Right forelimb (tissue), 1 donor: ENCODE measurements around the gene RPL22.
A peak's percentile ranks its signal among the peaks of the same experiment; 100 is the strongest.

Experiments used
- DNase-seq: peaks from one replicate; pipeline ENCODE4 v3.0.0-alpha.2; 2018

Gene RPL22

DNA sequence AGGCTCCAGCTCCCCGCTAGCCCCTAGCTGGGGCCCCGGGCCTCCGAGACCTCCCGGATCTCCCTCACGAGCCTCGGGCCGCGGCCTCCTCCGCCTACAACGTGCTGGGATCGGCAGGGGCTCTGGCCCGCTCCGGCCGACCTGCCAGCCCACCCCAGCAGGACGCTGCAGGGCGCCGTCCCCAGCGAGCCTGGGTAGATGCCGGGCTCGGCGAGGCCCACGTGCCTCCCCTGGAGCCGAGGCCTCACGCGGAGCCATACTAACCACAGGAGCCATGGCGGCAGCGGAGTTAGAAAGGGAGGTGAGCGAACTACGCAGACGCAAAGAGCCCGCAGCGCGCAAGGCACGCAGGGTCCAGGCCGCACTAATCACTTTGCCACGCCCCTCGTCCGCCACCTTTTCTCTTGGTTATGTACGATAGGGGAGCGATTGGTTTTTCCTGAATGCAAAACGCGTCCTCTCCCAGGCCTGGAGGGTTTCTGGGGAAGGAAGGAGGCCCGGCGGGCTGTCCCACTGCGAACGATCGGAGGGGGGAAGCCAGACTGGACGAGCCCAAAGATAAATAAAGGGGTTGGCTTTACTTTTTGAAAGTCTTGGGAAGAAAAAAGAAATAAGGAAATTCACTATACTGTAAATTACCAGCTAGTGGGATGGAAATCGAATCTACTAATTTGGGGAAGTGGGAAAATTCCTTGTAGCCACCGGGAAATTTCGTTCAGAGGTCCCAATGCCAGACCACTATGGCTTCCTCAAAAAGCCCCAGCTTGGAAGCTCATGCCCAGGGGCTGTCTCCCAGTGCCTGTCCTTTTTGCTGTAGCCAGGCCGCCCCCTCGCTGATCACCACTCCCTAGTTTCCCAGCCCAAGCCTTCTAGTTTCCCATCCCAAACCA is at the start of gene RPL22:
Gene RPL22 (minus strand): TSS at position 298 of the 890 bp plus-strand sequence. CDS start 22 bp downstream, at position 276.
- peak; percentile 97 for DNase-seq

DNA sequence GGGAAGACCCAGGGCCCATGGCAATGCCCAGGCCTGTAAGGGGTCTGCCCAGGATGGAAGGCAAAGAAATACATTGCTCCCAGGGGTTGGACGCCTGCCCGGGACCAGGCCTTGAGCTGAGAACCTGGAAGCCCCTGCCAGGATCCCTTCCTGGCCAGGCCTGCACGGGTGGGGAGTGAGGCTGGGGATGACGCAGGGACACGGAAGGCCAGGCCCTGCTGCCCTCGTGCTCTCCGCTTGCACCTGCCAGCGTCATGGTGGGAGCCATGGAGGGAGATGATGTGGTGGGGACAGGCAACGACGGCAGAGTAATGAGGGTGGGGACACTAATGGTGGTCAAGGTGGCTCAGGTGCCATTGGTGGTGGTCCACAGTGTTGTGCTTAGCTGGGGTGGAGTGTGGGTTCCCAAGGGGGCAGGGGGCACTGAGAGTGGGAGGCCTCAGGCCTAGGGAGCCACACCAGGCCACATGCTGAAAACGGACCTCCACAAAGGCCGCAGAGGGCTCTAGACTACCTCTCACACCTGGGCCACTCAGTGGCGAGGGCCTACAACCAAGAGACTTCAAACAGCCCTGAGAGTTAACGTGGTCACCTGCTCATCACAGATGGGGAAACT is 48.9 kb upstream of the RPL22 start:
- DNase-seq: no peak

DNA sequence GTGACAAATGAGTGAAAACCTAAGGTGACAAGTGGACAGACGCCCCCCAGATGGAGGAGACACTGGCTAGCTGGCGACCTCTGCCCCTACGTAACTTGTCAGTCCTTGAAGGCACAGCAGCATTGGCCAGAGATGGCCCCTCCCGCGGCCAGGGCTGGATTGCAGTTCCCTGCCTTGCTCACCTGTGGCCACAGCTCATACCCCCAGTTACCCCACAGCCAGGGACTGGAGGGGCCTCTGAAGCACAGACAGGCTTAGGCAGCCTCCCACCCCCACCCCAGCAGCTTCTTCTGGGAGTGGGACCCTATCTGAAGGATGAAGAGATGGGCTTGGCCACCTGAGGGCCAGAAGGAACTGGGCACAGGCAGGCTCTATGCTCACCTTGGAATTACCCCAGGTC is 48.3 kb upstream of the RPL22 start:
- DNase-seq: no peak

DNA sequence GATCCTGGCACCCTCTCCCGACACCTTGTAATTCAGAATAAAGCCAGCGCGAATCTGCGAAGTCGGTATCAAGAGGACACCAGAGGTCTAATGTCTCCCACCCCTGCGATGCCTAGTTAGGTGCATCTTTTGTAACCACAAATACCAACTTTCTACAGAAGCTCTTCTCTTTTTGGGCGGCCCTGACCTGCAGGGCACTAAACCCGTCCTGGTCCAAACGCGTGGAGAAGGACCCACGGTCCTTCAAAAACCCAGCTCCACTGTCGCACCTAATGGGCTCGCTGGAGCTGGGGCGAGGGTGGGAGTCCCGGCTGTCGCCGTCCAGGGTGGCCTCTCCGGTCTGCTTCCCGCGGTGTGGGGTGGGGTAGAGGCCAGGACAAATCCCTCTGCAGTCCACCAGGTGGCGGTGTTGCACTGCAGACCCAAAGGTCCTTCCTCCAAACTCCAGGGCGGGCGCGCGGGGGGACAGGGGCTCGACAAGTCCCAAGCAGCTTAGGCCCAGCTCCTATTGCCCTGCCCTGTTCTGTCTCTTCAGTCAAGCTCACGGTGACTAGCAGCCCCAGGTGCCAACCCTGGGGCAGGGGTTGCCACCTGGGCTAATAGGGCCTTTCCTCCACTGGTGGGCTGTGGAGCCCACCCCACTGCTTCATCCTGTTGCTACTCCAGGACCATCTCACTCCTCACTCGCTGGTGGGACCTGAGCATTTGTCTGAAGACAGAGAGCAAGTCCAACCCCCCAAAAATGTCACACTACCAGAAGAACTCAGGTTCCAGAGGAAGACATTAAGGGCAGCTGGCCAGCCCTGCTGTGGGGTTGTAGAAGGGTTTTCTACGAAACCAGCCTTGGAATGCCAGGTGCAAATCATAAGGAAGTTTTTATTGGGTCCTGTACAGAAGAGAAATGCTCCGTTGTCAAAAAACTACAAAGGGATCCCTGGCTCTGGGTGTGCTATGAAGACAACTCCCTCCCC is 47.4 kb upstream of the RPL22 start:
- DNase-seq: peak; percentile 90

DNA sequence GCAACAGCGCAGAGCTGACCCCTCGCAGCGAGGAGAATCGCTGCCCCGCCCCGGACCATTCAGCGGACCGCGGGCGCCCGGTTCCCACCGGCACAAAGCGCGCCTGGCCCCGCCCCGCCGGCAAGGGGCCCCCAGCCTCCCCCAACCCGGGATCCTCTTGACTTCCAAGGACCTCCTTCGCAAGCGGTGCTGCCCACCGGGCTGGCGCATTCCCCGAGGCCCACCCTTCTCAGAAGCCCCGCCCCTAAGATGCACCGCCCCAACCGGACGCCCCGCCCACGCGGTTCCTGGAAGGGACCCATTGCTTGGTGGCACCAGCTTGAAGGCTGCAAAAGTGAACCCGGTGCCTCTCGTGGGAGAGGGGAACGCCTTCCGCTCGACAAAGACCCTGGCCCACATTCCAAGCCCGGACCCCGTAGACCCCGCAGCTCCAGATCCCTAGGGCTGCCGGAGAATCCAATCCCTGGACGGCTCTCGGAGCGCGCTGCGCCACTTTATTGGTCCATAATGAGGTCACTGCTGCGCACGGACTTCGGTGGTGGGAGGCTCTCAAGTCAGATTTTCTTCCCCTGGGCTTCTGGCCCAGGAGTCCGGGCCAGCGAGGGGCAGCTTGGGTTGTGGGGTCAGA is 46.6 kb upstream of the RPL22 start:
- peak; percentile 50 for DNase-seq

DNA sequence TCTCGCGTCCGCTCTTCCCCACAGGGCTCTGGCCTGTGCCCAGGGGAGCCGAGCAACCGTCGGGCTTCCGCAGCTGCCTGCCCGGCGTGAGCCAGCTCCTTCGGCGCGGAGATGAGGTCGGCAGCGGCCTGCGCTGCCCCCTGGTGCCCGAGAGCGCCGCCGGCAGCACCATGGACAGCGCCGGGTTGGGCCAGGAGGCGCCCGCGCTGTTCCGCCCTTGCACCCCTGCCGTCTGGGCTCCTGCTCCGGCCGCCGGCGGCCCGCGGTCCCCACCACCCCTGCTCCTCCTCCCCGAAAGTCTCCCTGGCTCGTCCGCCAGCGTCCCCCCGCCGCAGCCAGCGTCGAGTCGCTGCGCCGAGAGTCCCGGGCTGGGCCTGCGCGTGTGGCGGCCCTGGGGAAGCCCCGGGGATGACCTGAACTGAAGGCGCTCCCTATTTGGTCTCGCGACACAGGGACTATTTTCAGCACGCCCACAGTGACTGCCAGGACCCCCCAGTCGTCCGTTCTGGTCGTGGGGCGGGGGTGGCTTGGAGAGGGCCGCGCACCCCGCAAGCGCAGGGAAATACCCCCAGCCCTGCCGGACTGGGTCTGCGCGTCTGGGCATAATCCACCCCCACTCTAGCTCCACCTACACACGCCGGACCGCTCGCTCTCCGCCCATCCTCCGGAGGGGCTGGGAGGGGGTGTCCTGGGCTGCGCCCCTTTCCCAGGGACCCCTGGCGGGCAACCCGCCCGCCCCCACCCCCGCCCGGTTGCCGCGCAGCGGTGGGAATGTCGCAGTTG is 45.9 kb upstream of the RPL22 start:
- DNase-seq: peak; percentile 91

DNA sequence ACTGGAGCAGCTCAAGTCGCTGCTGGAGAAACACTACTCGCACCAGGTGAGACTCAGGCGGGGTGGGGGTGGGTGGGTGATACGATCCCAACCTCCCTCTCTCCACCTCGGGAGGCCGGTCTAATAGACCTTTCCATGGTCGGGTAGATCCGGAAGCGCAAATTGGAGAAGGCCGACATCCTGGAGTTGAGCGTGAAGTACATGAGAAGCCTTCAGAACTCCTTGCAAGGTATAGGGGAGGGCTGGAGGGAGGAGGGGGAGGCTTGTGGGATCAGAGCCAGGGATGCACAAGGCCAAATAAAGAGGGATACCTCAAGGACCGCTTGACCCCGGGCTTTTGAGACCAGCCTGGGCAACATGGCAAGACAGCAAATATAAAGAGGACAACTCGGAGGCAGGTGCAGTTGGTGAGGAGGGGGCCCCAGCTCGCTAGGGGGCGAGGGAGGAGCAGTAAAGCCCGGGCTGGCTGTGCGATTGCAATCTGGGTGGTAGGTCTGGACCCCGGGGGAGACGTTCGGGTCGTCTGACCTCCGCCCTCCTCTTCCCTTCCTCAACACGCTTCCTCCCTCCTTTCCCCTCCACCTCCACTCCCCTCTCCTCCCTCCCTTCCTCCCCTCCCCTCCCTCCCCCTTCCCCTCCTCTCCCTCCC is 45.1 kb upstream of the RPL22 start:
- no peak for DNase-seq

DNA sequence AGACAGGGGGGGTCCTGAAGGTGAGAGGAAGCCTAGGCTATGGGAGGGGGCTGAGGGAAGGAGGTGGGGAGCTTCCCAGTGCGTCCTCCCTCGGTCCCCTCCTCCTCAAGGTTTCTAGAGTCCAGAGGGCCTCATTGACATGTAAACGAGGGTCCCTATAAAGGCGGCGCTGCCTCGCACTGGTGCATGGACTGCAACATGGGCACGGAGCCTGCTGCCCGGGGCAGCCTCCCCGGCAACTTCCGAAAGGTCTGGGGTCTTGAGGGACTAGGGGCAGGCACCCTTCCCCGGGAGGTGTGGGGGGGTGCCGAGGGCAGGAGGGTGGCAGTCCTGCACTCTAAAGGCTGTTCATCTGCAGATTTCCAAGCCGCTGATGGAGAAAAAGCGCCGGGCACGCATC is 44.6 kb upstream of the RPL22 start, which contains the start of gene HES3:
Gene HES3 (plus strand): TSS at position 187 of the 400 bp plus-strand sequence. CDS start 187 bp downstream, at position 374.
- no peak for DNase-seq

DNA sequence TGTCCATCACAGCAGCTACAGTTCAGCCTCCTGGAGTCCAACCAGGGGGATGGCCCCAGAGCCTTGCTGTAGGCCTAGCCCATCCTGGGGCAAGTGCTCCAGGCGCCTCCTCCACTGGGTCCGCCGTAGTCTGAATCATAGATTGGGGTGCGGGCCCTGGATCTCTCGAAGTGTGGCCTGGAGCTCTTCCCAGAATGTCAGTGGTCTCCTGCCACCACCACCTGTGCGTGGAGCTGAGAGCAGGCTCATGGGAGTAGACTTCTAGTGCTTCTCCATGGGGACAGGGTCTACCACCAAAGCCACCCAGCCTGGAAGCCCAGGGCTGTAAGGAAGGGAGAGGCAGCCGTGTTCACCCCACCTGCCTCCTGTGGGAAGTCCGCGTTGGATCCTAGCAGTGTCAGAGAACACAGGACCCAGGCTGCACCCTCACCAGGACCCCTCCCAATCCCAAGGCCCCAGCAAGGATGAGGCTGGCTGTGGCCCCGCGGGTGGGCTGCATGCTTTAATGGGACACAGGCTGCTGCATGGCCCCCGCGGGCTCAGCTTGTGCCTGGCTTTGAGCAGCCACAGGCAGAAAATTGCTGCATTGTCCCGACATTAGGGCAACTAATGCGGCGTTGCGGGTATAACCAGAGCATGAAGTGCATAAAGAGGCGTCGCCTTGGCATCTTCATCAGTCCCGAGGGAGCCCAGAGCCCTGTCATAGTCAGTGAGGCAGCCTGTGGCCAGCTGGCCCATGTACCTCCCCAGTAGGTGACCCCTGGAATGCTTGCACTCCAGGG is 43.8 kb upstream of the RPL22 start:
- no peak for DNase-seq

DNA sequence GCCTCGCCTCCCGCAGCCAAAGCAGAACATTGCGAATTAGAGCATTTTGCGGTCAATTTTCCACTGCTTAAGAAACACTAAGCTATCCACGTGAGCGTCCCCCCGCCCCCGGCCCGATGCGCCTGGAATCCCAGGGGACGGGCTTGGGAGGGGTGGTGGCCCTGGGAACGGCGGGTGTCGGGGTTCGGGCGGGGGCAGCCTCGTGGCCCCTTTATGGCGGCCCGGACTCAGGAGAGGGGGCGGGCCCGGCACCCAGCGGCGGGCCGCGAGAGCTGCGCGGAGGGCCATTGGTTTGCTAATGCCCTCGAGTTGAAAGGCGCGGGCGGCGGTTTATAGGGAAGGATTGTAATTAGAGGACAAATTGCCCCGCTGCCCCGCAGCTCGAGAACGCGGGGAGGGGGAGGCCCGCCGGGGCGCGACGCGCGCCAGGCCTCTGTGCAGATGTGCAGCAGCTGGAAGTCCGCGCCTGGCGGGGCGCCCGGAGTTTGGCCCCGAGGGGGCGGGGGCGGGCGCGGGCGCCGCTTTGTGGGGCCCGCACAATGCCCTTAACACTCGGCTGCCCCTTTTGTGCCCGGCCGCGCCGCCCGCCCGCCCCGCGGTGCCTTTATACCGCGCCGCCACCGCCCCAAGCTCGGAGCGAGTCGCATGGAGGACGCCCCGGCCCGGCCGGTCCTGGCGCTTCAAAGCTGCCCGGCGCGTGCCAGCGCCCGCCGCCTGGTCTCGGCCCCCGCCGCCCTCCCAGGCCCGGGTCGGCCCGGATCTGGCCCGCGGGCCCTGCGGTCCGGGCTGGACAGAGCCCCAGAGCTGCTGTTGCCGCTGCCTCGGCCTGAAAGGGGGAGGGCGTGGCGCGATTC is 42.7 kb upstream of the RPL22 start:
- DNase-seq: peak; percentile 64

DNA sequence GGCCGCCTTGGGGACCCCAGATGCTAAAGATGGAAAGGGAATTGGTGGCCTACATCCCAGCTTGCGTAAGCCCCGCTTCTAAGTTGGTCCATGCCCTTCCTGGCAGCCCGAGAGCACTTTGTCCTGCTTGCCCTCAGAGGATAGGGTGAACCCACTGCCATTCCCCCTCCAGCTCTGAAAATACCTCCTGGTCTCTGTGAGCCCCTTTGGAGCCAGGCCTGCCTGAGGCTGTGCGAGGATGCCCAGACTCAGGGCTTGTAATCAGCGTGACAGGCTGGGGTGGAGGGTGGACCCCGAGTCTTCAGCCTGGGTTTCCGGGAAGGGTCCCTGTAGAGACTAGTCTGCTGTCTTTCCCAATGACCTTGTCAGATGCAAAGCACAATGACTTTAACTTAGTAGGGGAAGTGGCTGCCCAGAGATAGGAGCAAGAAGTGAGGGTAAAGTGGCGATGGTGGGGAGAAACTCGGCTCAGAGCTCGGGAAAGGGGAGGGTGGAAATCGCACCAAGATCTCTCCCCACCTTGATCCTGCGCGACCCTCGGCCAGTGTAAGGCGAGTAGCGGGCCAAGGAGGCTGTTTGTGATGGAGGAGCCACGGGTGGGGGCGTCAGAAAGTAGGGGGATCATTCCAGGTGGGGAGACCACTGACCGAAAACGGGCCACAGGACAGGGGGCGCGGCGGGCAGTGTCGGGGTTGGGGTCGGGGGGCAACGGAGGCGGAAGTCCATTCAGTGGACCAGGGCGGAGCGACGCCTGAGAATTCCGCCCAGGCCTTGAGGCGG is 41.9 kb upstream of the RPL22 start:
- no peak for DNase-seq

DNA sequence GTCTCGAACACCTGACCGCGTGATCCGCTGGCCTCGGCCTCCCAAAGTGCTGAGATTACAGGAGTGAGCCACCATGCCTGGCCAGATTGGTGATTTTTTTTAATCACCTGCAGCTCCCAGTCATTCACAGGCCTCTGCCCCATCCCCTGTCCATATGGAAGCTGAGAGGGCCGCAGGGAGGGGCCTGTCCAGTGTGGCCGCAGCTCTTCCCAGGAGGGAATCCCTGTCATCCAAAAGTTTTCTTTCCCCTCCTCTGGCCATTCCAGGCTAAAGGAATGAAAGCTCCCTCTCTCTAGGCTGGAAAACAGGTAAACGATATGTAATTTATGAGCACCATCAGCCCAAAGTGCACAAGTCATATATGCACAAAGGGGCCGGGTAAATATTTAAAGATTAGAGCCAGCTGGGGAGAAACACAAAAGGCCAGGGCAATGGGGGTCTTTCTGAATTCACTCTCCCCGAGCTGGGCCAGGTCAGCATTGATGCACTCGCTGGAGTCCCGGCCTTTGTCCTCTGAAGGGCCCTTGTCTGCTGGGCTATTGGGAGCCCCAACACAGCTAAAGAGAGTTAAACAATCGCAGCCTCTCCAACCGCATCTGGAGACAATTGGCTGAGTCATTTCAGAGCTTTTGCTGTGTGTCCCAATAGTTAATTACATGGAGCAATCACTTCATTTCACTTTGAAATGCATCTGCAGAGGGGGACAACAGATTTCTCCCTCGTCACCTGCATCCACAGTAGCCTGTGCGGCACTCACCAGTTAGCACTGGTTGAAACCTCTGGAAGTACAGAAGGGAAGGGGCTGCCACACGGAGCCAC is 40.8 kb upstream of the RPL22 start:
- DNase-seq: no peak

DNA sequence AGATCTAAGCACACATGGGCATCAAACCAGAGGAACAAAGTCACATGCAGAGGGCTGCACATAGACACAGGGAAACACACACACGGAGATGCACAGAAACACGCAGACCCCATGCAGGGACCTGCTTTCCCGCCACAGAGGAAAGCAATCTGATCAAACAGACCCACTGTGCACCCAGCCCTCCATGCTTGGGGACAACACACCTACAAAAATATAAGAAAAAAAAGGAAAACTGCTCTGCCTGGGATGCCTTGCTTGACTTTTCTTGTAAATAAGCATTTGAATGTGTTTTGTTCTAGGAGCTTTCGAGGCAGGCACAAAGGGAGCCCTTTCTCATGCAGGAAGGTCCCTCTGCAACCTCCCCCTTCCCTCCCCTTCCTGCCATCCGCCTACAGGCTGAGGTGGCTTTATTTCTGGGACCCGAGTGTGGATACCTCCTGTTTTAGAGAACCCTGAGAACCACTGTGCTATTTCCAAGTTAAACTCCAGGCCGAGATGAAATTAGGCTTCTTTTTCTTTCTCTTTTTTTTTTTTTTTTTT is 39.9 kb upstream of the RPL22 start:
- DNase-seq: no peak

DNA sequence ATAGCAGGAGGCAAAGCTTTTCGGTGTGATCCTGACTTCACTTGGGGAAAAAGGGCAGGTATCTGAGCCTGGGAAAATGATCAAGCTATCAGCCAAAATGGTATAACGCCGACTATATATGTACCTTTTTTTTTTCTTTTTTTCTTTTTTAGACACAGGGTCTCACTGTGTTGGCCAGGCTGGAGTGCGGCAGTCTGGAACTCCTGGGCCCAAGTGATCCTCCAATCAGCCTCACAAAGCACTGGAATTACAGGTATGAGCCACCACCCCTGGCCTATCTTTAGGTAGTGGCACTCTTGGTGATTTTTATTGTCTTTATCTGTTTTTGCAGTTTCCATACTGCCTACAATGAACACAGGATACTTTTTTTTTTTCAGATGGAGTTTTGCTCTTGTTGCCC is 37.7 kb upstream of the RPL22 start:
- DNase-seq: no peak

DNA sequence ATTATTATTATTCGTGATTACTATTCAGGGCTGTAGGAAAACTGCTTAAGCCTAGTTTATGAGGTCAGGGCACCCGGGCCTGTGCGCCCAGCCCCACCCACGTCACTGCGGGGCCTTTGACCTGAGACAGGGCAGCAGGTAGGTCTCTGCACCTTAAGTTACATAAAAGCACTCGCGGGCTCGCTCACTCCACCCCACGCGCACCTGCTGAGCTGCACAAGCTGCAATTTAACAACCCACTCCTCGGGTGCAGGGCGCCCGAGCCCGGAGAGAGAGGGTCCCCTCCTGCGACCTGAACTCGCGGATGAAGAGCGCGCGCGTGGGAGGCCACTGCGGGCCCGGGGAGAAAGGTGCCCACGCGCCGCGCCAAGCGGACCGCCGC is 35.9 kb upstream of the RPL22 start:
- DNase-seq: no peak

DNA sequence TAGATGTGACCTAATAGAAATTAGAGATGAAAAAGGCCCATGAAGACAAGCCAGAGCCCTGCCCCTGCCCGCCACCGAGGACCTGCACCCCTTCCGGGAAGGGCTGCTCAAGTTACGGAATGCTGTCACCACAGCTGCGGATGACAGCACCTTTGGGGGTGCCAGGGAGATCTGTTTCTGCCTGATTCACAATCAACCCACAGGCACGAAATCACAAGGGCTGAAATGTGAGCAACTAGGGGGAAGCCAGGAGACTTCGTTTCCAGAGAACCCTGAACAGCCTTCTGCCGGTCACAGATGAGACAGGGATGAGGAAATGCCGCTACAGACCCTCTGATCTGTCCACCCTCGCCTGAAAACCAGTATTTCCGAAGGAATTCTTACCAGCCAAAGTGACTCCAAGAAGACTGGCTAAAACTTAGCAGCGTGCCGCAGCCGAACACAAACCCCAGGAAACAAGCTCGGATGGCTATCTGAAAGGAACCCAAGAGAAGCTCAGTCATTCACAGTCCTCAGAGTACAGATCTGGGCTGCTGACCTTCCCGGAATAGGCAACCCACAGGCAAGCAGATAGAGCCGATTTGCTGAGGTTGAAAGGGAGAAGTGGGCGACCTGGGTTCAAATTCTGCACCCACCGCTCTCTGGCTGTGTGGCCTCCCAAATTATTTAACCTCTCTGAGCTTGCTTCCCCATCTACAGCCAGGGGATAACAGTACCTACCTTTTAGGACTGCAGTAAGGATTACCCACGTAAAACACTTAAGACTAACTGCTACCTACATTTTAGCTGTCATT is 35.3 kb upstream of the RPL22 start:
- DNase-seq: no peak
